Ectodermal cell (in vitro differentiated cells): ENCODE data around the gene CCL28.
"Not testable (repeated sequence)": the region's sequence is repeated elsewhere in the genome, so short reads cannot be mapped to it uniquely, and the experiment has no call there.

Source experiments
- H3K27ac ChIP-seq: 2 replicates; pipeline ENCODE4 v1.7.0; 2013; ENCODE audit warnings: mild to moderate bottlenecking, low read depth, low read length; ENCODE audit not compliant: insufficient read depth, poor library complexity, severe bottlenecking
- H3K27me3 ChIP-seq: 2 replicates; pipeline ENCODE4 v1.7.0; 2013; ENCODE audit warnings: mild to moderate bottlenecking, low read length; ENCODE audit not compliant: insufficient read depth, control insufficient read depth, poor library complexity, severe bottlenecking
- H3K36me3 ChIP-seq: one replicate; pipeline ENCODE4 v1.7.0; 2013; ENCODE audit warnings: low read length; ENCODE audit not compliant: control insufficient read depth, insufficient read depth
- H3K4me1 ChIP-seq: one replicate; pipeline ENCODE4 v1.7.0; 2013; ENCODE audit warnings: low read length; ENCODE audit not compliant: control insufficient read depth, insufficient read depth
- H3K4me3 ChIP-seq: 2 replicates; pipeline ENCODE4 v1.7.0; 2013; ENCODE audit warnings: low read depth, low read length, control low read depth; ENCODE audit not compliant: insufficient read depth
- H3K9me3 ChIP-seq: 2 replicates; pipeline ENCODE4 v1.7.0; 2013; ENCODE audit warnings: mild to moderate bottlenecking, low read length, moderate library complexity; ENCODE audit not compliant: control insufficient read depth
- WGBS, 2 experiments: methylation state at CpG; one replicate each; pipeline ENCODE4 v1.1.7; 2013; ENCODE audit warnings: missing lambda C conversion rate in 2 of 2; 5-methylcytosine and 5-hydroxymethylcytosine counted together

Gene CCL28

GRCh38 chr5:43425983-43426382 lies 13.8 kb upstream of the CCL28 start:
- no peaks in the 10 kb centered on the region for H3K4me1 ChIP-seq
- no peaks in the 10 kb centered on the region for H3K27me3 ChIP-seq
- WGBS, 2 experiments = 84 to 93% methylated on average over 2 of the region's 2 CpGs
- H3K9me3 ChIP-seq = no peaks in the 10 kb centered on the region
- H3K4me3 ChIP-seq = no peak overlapping the region
- H3K36me3 ChIP-seq = no peaks in the 10 kb centered on the region
- no peak overlapping the region for H3K27ac ChIP-seq

GRCh38 chr5:43423086-43423485 lies 10.9 kb upstream of the CCL28 start:
- not testable (repeated sequence) for H3K4me1 ChIP-seq, H3K9me3 ChIP-seq, H3K4me3 ChIP-seq, H3K36me3 ChIP-seq, H3K27me3 ChIP-seq, H3K27ac ChIP-seq
- 93% methylated on average over 6 of the region's 6 CpGs for WGBS, 2 experiments

GRCh38 chr5:43422143-43422542 lies 10.0 kb upstream of the CCL28 start:
- Histone ChIP-seq H3K4me1 (no peaks in the 10 kb centered on the region), H3K4me3 (no peak overlapping the region), H3K9me3 (no peaks in the 10 kb centered on the region), H3K27me3 (no peaks in the 10 kb centered on the region), H3K36me3 (no peaks in the 10 kb centered on the region), H3K27ac (no peak overlapping the region)
- 75 to 87% methylated on average over 1 to 2 of the region's 2 CpGs for WGBS, 2 experiments

- WGBS, 2 experiments = 93 to 96% methylated on average over 7 of the region's 7 CpGs
- no peaks in the 10 kb centered on the region for H3K9me3 ChIP-seq
- no peaks in the 10 kb centered on the region for H3K36me3 ChIP-seq
- H3K4me1 ChIP-seq = no peaks in the 10 kb centered on the region
- H3K27ac ChIP-seq = no peak overlapping the region
- H3K4me3 ChIP-seq = no peak overlapping the region
- no peaks in the 10 kb centered on the region for H3K27me3 ChIP-seq
Measured at GRCh38 chr5:43421450-43422133, 9.4 kb upstream of the CCL28 start.

GRCh38 chr5:43420241-43420640 lies 8.1 kb upstream of the CCL28 start:
- Histone ChIP-seq H3K27ac (no peak overlapping the region), H3K36me3 (no peaks in the 10 kb centered on the region), H3K4me1 (no peaks in the 10 kb centered on the region), H3K27me3 (no peaks in the 10 kb centered on the region), H3K9me3 (no peaks in the 10 kb centered on the region), H3K4me3 (no peak overlapping the region)
- 79 to 87% methylated on average over 3 of the region's 4 CpGs for WGBS, 2 experiments

GRCh38 chr5:43418561-43418960 lies 6.4 kb upstream of the CCL28 start:
- no peaks in the 10 kb centered on the region for H3K36me3 ChIP-seq
- H3K4me3 ChIP-seq = no peak overlapping the region
- 96 to 98% methylated on average over 2 of the region's 2 CpGs for WGBS, 2 experiments
- H3K27ac ChIP-seq = no peak overlapping the region
- H3K9me3 ChIP-seq = no peaks in the 10 kb centered on the region
- no peaks in the 10 kb centered on the region for H3K27me3 ChIP-seq
- no peaks in the 10 kb centered on the region for H3K4me1 ChIP-seq

- Histone ChIP-seq H3K4me3 (no peak overlapping the region), H3K9me3 (no peaks in the 10 kb centered on the region), H3K27ac (no peak overlapping the region), H3K36me3 (no peaks in the 10 kb centered on the region), H3K27me3 (no peaks in the 10 kb centered on the region), H3K4me1 (no peaks in the 10 kb centered on the region)
- WGBS, 2 experiments = 75 to 87% methylated on average over 2 to 3 of the region's 3 CpGs
Measured at GRCh38 chr5:43416803-43417394, 4.7 kb upstream of the CCL28 start.

DNA sequence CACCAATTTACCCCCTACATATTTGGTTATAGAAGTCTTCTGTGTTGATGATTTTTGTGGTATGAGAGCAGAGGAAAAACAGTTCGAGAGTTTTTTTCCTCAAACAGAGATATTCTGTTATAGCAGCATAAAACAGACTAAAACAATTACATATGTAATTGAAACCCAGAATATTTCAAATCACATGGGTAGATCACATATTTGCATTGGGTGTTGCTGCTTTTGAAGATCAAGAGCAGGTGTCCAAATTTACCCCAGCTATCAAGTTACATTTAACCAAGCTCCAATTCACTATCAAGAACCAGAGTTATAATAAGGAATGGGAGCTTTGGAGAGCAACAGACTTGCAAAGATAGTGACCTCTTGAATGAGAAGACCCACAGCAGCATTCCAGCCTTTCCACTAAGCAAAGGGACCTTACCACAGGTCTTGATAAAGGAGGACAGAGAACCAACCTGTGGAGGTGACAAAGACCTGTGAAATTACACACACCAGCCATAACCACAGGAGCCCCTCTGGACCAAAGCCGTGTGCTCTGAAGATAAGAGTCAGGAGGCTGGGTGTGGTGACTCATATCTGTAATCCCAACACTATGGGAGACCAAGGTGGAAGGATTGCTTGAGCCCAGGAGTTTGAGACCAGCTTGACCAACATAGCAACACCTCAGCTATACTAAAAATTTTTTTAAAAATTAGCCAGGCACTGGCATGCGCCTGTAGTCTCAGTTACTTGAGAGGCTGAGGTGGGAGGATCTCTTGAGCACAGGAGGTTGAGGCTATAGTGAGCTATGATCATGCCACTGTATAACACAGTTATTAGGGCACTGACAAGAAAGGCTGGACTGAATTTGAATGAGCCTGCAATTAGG lies 4.0 kb upstream of the CCL28 start:
- H3K4me1 ChIP-seq = no peaks in the 10 kb centered on the region
- H3K27me3 ChIP-seq = no peaks in the 10 kb centered on the region
- H3K9me3 ChIP-seq = no peaks in the 10 kb centered on the region
- 78 to 99% methylated on average over 2 of the region's 3 CpGs for WGBS, 2 experiments
- H3K27ac ChIP-seq = no peak overlapping the region
- no peak overlapping the region for H3K4me3 ChIP-seq
- no peaks in the 10 kb centered on the region for H3K36me3 ChIP-seq

DNA sequence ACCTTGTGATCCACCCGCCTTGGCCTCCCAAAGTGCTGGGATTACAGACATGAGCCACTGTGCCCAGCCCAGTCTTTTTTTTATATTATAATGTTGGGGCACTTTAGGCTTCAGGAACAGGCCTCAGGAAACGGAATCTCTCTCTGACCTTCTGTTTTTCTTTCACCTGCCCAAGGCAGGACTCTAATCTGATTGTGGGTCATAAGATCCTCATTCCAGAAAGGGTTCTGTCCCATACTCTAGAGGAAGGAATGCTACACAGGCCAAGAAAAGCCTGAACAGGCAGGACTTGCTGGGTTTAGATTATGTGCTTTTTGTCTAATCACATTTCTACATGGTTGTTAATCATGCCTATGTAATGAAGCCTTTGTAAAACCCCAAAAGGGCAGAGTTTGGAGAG lies 1.8 kb upstream of the CCL28 start:
- Histone ChIP-seq H3K4me3 (no peak overlapping the region), H3K4me1 (no peaks in the 10 kb centered on the region), H3K27ac (no peak overlapping the region), H3K27me3 (no peaks in the 10 kb centered on the region), H3K9me3 (no peaks in the 10 kb centered on the region), H3K36me3 (no peaks in the 10 kb centered on the region)
- WGBS, 2 experiments = 90 to 98% methylated on average over 2 of the region's 2 CpGs

GRCh38 chr5:43412644-43413043 lies 453 bp upstream of the CCL28 start:
- Histone ChIP-seq H3K36me3 (no peaks in the 10 kb centered on the region), H3K27me3 (no peaks in the 10 kb centered on the region), H3K4me1 (no peaks in the 10 kb centered on the region), H3K27ac (no peak overlapping the region), H3K4me3 (no peak overlapping the region), H3K9me3 (no peaks in the 10 kb centered on the region)
- WGBS, 2 experiments = 96 to 100% methylated on average over 1 of the region's 1 CpG
